ENCODE data around the gene RPS26.
"Not testable (repeated sequence)": the region's sequence is repeated elsewhere in the genome, so short reads cannot be mapped to it uniquely, and the experiment has no call there.

RPS26 gene

DNA sequence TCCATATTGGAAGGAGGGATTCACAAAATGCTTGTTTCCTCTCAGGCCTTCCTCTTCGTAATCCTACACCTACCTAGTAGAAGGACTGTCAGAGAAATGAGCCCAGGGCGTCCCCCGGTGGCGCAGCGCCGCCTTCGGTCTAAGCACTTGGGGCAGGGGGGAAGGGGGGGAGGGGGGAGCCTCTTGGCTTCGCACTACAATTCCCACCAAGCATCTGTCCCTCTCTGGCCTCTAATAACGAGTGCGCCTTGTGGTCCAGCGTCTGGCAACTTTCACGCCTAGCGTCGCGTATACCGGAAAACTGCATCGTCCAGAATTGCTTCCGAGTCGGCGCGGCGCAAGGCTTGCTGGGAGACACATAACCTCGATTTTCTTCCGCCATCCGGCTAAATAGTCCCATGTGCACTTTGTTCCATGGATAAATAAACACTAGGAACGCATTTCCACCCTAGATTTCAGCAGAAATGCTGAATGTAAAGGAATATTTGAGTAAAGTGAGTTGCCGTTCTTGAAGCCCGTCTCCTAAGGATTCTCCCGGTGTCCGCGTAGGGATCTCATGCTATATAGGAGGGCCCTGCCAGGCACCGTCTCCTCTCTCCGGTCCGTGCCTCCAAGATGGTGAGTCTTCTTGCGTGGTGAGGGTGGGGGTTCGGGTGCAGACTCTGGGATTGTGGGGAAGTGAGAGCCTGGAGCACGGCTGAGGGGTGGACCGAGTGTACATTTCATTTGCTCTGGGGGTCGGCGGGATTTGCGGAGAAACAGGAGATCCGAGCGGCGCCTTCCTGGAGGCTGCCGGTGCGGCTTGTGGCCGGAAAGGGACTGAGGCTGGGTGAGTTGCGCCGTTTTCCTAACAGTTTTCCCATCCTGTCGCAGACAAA, at the start of gene RPS26:
Gene RPS26 (plus strand): TSS at position 367 of the 878 bp plus-strand sequence. CDS start 249 bp downstream, at position 616.
- DNase-seq: peak; percentile 99

DNA sequence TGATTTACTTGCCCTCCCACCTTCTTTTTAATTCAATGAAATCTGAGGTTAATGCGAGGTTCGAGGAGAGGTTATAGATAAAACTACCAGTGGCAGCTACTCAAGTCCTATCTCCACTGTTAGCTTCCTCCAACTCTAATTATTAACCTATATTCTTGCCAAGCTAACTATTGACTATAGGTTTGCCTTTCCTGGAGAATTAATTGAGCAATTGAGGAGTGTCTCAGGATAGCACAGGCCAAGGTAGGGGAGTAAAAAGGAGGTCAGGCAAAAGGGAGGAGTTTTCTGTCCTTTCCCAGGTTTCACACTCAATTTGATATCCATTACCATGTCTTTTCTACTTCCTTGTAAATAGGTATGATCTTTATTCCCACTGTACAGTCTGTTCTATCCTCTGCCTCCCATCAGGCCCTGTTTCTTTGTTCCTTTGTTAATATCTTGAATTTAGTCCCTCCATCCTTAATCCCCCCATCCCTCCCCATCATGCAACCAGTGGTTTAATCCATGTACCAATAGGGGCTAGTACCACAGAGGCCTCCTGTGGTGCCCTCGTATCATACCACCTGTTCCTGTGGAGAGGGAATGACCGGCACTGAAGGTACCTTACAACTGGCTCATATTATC, 48.4 kb upstream of the RPS26 start:
- no peak for DNase-seq

DNA sequence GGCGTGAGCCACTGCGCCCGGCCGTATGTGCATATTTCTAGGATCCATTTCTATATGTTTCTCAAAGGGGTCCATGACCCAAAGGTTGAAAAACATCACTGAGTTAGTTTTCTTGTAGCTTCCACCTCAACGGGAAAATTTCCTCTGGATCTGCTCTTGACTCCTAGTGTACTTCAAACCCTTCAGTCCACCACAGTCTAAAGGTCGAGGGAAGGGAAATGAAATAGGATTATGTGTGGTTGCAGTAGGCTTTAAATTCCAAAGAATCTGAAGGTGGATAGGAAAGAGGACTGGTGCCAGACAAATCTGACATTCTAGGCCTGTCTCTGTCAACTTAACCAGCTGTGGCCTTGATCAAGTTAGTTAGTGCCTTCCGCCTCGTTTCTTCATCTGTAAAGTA, 46.4 kb upstream of the RPS26 start:
- no peak for DNase-seq

DNA sequence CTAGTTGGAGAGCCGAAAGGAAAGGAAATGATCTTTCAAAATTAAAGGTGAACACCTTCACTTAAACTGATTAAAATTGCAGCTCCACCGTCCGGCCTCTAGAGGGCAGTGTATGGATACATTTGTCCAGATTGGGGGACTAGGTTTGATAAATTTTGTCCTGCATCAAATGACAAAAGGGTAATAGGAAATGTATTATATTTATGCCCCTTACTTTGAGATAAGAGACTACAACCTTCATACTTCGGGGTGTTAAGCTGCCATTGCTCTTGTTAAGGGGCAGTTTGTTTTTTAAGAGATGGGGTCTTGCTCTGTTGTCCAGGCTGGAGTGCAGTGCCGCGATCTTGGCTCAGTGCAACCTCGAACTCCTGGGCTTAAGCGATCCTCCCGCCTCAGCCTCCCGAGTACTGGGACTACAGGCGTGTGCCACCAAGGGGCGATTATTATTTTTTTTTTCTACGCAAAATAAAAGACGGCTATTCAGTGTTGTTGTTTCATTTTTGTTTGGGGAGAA, 45.5 kb upstream of the RPS26 start:
- DNase-seq: peak; percentile 20

DNA sequence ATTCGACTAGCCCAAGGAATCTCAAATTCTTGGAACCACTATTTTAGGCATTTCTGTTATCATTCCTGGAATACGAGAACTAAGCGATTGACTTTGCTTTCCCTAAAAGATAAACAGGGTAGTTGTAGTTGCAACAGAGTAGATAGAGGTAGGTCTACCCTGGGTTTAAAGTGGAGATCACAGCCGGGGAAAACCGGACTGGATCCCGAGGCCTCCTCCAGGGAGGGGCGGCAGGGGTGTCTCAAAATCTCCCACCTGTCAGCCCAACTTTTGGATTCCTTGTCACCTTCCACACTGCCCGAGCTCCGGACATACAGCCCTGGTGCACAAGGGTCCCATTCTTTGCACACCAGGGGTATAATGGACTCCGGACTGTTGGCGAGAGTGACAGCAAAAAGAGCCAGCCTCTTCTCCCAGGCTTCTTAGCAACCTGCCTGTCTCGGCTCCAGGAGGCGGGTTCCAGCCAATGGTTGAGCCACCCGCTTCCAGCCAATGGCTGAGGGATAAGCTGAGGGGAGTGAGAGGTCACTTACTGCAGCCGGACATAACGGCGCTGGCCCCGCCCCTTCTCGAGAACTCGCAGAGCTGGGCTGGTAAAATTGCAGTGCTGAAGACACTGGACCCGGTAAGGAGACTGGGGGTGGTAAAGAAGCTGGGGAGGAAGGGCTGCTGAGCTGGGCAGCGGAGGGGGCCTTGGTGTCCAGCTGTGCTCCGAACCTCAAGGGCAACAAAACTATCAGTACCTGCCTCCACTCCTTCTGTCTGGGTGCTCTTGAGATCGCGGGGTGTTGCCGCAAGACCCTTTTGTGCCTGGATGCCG, 44.8 kb upstream of the RPS26 start, which contains the start of gene SUOX:
Gene SUOX (plus strand): TSS at position 562 of the 820 bp plus-strand sequence. CDS start 4,946 bp downstream, outside the sequence.
- peak; percentile 92 for DNase-seq

DNA sequence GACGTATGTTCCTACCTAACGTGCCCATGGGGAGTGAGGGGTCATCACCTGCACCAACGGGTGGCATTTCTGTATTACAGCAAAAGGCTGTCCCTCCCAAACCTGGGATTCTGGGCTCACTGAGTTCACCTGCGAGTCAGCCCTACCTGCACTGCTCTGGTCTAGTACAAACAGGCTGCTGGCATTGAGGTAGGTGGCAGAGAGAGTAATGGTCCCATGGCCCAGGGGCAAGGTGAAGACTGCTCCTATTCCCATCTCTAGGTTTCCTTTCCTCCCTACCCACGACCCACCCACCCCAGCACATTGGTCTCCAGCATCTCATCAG, 44.2 kb upstream of the RPS26 start:
- DNase-seq: no peak

DNA sequence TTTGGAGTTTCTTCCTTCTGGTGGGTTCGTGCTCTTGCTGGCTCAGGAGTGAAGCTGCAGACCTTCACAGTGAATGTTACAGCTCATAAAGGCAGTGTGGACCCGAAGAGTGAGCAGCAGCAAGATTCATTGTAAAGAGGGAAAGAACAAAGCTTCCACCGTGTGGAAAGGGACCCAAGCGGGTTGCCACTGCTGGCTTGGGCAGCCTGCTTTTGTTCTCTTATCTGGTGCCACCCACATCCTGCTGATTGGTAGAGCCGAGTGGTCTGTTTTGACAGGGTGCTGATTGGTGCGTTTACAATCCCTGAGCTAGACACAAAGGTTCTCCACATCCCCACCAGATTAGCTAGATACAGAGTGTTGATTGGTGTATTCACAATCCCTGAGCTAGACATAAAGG, 42.2 kb upstream of the RPS26 start:
- not testable (repeated sequence) for DNase-seq

DNA sequence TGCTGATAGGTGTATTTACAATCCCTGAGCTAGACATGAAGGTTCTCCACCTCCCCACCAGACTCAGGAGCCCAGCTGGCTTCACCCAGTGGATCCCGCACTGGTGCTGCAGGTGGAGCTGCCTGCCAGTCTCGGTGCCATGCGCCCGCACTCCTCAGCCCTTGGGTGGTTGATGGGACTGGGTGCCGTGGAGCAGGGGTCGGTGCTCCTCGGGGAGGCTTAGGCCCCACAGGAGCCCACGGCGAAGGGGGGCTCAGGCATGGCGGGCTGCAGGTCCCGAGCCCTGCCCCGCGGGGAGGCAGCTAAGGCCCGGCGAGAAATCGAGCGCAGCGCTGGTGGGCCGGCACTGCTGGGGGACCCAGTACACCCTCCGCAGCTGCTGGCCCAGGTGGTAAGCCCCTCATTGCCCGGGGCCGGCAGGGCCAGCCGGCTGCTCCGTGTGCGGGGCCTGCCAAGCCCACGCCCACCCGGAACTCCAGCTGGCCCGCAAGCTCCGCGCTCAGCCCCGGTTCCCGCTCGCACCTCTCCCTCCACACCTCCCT, 41.6 kb upstream of the RPS26 start:
- not testable (repeated sequence) for DNase-seq

DNA sequence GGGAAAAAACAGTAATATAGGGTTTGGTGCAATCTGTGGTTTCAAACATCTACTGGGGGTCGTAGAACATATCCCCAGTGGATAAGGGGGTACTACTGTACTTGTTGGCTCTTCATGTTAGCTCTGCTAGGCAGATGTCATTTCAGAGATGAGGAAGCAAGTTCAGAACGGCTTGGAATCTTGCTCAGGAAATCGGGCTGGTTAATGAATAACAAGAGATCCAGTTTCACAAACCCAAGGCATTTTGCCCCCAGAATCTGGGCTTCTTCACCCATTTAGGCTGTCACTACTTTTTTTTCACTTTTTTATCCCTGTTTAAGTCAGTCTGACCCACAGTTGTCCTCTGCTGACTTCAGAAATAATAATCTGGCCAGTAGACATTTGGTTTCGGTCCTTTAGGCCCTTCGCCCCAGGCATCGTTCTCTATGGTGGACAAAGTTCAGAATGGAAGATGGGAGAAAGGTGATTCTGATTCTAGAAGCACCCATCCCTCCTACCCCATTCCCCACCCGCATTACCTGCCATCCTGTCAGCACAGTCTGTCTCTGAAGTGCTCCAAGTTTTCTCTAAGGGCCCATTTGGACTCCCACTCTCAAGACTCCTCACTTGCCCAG, 40.1 kb upstream of the RPS26 start:
- DNase-seq: no peak

DNA sequence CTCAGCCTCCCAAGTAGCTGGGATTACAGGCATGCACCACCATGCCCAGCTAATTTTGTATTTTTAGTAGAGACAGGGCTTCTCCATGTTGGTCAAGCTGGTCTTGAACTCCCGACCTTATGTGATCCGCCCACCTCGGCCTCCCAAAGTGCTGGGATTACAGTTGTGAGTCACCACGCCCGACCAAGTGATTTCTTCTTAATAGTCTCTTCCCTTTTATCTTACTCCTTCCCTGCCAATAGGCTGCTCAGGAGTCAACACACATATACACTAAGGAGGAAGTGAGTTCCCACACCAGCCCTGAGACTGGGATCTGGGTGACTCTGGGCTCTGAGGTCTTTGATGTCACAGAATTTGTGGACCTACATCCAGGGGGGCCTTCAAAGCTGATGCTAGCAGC, 38.3 kb upstream of the RPS26 start:
- not testable (repeated sequence) for DNase-seq

DNA sequence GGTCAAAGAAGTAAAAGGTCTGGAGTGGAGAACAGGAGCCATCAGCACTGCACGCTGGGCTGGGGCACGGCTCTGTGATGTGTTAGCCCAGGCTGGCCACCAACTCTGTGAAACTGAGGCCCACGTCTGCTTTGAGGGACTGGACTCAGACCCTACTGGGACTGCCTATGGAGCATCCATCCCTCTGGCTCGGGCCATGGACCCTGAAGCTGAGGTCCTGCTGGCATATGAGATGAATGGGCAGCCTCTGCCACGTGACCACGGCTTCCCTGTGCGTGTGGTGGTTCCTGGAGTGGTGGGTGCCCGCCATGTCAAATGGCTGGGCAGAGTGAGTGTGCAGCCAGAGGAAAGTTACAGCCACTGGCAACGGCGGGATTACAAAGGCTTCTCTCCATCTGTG, 37.5 kb upstream of the RPS26 start:
- no peak for DNase-seq

DNA sequence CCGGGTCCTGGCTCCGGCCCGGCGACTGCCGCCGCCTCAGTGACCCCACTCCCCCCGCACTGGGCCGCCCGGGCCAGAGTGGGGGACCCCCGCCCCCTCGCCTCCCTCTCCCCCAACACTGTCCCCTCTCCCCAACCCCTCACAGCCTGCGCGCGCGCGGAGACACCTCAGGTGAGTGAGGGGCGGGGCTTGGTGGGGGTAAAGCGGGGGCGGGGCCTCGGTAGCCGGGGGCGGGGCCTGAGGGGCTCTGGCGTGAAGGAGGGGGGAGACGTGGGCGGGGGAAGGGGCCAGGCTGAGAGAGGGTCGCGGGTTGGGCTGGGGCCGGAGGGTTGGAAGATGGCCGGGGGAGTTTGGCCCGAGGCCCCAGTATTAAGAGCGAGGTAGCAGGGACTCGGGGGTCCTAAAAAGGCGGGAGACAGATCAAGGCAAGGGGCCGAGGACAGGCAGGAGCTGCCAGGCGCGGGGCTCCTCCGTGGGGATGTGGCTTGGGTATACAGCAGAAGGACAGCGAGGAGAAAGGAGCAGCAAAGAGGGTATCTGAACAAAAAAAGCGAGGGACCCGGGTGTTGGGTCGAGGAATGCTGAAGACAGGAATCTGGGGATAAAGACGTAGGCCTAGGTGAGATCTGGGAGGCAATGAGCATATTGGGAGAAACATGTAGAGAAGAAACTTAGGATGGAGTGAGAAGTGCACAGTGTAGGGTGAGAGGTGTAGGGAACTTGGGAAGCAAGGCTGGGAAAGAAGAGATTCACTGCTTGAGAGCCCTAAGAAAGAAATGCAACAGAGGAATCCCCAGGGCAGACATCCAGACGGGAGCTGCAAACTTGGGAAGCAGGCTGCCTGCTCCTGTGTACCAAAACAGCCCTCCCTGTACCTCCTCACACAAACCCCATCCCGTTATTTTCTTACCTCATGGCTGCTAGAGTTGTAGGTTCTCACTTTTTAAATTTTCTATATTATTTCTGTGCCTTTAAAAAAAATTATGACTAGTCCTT, 33.9 kb upstream of the RPS26 start:
- DNase-seq: no peak

DNA sequence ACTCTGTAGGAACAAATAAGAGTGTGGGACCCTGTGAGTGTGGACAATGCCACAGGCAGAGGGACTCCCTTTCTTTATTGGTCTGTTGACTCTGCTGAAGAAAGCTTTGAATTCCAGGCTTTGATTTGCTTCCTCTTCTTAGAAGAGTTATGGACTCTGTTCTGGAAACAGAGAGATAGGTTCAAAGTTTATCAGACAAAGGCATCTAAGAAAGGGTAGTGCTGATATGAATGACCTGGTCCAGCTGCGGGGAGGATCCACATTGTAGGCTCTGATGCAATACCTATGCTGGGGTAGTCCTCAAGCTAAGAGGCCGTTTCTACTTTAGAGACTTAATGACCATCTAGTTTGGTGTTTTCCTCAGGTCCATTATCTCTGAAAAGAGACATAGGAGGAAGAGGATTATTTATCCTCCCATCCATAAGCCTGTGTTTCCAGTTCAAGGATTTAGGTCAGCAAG, 31.6 kb upstream of the RPS26 start:
- no peak for DNase-seq

DNA sequence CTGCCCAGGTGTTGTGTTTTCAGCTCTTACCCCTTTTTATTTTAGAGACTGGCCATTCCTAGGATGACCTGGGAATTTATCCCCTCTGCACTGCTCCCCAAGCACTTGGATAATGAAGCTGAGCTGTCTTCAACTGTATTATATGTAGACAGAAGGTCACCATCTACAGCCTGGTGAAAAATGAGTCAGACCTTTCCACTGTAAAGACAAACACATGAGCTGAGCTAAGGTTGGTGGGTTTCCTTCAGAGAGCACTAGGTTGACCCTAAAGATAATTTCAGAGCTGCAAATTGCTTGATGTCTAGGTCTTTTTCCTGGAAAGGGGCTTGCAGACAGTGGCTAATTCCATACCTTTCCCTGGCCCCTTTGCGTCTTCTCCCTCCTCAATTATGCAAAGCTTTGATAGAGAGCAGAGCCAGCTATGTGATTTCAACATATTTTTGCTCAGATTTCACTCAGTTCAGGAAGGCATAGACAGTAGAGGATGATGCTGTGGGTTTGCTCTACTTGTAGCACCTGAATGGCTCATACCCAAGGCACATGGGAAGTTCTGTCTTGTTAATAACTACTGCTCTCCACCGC, 30.1 kb upstream of the RPS26 start:
- DNase-seq: no peak

DNA sequence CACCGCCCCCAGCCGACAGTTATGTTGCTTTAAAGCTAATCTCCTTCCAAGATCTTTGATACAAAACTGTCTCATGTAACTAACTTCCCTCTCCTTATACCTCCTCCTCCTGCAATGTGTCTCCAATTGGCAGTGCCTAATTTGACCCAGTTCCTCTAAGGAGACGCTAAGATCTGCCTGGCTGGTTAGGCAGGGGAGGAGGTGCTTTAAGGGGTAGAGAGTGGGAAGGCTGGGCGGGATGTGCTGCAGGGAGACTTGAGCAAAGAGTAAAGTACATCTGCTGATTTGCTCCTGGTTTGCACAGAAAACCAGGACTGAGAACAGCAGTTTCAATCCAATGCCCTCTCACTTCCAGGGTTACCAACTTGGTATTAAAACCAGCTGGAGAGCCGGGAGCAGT, 28.2 kb upstream of the RPS26 start:
- DNase-seq: no peak

DNA sequence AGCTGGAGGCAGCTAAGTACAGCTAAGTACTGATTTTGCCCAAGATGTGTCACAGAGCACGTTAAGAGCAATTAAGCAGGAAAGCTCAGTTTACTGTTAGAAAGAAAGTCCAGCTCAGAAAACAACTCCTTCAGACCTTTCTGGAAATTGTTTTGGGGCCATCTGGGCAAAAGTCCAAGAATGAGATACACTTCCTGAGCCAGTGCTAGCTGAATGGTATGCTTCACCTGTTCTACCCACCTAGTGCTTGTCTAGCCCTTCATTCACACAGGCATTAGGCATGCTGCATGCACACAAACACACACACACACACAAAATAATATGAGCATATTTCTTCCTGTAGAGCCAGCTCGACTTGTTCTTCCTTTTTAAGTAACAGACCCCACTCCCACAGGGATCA, 27.5 kb upstream of the RPS26 start:
- DNase-seq: no peak

DNA sequence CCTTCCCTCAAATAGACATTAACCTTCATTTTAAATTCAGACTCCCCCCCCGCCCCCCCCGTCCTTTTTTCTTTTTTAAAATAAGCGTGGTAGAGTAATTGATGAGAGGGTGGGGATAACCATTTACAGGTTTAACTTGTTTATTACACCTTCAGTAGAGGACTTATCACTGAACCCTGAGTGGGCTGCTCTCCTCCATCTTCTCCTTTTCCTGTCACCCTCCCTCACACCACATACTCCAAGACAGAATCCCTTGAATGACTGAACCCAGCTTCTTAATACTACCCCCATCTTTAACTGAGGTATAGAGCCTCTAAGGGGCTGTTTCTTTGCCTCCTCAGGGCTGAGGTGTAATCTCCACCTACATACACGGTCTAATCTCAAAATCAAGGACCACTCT, 24.5 kb upstream of the RPS26 start:
- no peak for DNase-seq

DNA sequence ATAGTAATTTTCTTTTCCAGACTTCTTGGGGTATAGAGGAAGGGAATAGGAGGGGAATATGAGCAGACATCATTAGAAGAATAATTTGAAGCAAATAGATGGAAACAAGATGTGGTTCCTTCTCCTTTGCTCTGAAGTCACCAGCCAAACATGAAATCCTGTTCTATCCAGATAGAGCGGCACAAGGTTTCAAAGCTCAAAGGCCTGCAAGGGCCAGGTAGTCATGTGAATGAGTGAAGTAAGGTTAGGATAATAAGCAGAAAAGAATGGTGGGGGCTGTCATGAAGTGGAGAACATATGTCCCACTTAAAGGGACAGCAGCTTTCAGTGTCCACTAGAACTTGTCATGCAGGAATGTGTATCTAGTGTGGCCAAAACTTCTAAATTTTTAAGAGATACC, 23.4 kb upstream of the RPS26 start:
- no peak for DNase-seq

DNA sequence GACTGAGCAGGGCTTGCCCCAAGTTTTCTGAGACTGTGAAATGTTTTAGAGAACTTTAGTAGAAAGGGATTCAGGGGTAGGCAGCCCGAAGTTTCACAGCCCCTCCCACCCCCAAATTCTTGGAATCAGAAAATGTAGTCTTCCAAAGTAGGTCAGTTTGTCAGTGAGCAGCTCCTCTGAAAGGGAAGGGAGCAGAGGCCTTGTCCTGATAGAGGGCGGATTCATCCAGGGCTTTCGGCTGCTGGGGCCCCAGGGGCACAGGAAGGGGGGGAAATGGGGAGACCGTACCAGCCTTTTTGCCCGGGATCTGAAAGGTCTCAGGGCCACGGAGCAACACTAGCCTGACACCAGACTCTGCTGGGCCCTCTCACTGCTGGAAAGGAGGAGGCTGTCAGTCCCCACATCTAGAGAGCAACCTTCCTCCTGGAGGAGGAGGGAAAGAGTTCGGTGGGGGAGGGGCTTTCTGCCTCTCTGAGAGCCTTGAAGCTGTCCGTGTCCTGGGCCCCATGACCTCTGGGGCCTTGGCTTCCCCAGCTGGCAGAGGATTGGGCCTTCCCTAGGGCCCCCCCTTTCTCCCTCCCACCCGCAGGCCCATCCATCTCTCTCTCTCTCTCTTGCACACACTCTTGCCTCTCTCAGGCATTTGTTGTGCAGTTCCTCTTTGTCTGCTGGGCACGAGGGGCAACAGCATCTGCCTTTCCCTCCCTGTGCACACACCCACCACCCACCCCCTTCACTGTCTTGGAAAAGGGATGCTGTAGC, 21.1 kb upstream of the RPS26 start, which contains the start of gene IKZF4:
Gene IKZF4 (plus strand): TSS at position 621 of the 762 bp plus-strand sequence. CDS start 451 bp downstream, outside the sequence.
- DNase-seq: no peak
